Measurements from ENCODE around the gene LCN1. TPM values are rescaled to one million over a fixed set of nuclear protein-coding genes. Genes with fewer than 3 reads are reported as not detected.

Gene LCN1
- total and polyA plus RNA-seq, 2 experiments from 2014 or later, result 0.27 TPM; not detected in 1

- H3K4me3 Mint-ChIP-seq, result no peak overlapping the region; the same call in 2 of the 3 replicates
- Histone ChIP-seq H3K9me2 (ENCODE audit: insufficient read depth) (0 out of 2 replicates have a peak, but pooled peaks cover 2% of the 10 kb centered on the region), H3K36me3 (ENCODE audit: insufficient read depth) (no peaks in the 10 kb centered on the region), H3K4me1 (ENCODE audit: insufficient read depth) (no peaks in the 10 kb centered on the region; the same call in 1 of the 2 replicates), H3K27me3 (ENCODE audit: insufficient read depth) (no peaks in the 10 kb centered on the region), H3K4me2 (no peak overlapping the region), H3F3A (replicated peaks; ENCODE audit: low read depth) (no peaks in the 10 kb centered on the region), H3K4me3 (no peak overlapping the region), H2AFZ (no peak overlapping the region), H3K79me2 (replicated peaks; ENCODE audit: insufficient read depth) (no peaks in the 10 kb centered on the region), H4K20me1 (replicated peaks; ENCODE audit: insufficient read depth) (no peaks in the 10 kb centered on the region), H3K27ac (ENCODE audit: low read depth) (no peak overlapping the region)
- H3K9me3 Mint-ChIP-seq, result peaks cover 5% of the 10 kb centered on the region; the same call in 1 of the 3 replicates
- ATAC-seq, result no peak
- no peaks in the 10 kb centered on the region; the same call in 2 of the 3 replicates for H3K36me3 Mint-ChIP-seq (ENCODE audit: low read depth)
- TF ChIP-seq CTCF (conservative IDR thresholded peaks at IDR 0.05; ENCODE audit: low read depth in 2 of 2) (no peak), ZNF462 (CRISPR knock-in tag; IDR thresholded peaks at IDR 0.05) (no peak), JUNB (IDR thresholded peaks at IDR 0.05; ENCODE audit: unreplicated experiment) (no peak), ZNF114 (CRISPR knock-in tag; IDR thresholded peaks at IDR 0.05) (no peak), EZH2 (IDR thresholded peaks at IDR 0.05; ENCODE audit: low read depth, unreplicated experiment) (no peak), STAT1 (IDR thresholded peaks at IDR 0.05; ENCODE audit: unreplicated experiment) (no peak), REST (IDR thresholded peaks at IDR 0.05; ENCODE audit: unreplicated experiment) (no peak), EZH2phosphoT487 (IDR thresholded peaks at IDR 0.05; ENCODE audit: unreplicated experiment) (no peak), ZNF331 (CRISPR knock-in tag; IDR thresholded peaks at IDR 0.05; ENCODE audit: low read depth) (no peak), NANOG (IDR thresholded peaks at IDR 0.05; ENCODE audit: borderline replicate concordance) (no peak), POLR2AphosphoS5 (IDR thresholded peaks at IDR 0.05; ENCODE audit: low read depth) (no peak), ETS1 (IDR thresholded peaks at IDR 0.05) (no peak), CREB1 (CRISPR knock-in tag; IDR thresholded peaks at IDR 0.05; ENCODE audit: low read depth) (no peak)
- DNase-seq (ENCODE audit: low spot score), result no peak
- no peaks in the 10 kb centered on the region for H3K4me1 Mint-ChIP-seq
- no peak overlapping the region for H3K27ac Mint-ChIP-seq
- H3K27me3 Mint-ChIP-seq (ENCODE audit: insufficient read depth, low read depth, poor library complexity), result peaks cover 7% of the 10 kb centered on the region
These were observed 29.8 kb downstream of the LCN1 start for GRCh38 chr9:135551031-135551430.

Data from GM23338 (cell line).